Keratinocyte (primary cell): ENCODE results near the gene NUAK1. TPM values are rescaled to one million over a fixed set of nuclear protein-coding genes. Genes with fewer than 3 reads are reported as not detected.

Experiments
- DNase-seq: peaks from one replicate; pipeline ENCODE4 v3.0.0-alpha.2; 2011; ENCODE audit warnings: low read depth, missing footprints, low spot score
- FAIRE-seq: peaks from 2 replicates; lab custom pipeline; 2011; peaks lifted over from hg19 to GRCh38; lab: Jason Lieb, UNC
- H2AFZ ChIP-seq: 2 replicates; pipeline ENCODE4 v1.6.0; 2012; ENCODE audit warnings: low read length, control low read depth, inconsistent platforms; ENCODE audit not compliant: control insufficient read depth
- H3K27ac ChIP-seq: 2 replicates; pipeline ENCODE4 v1.5.1; 2011; ENCODE audit warnings: low read length; ENCODE audit not compliant: control insufficient read depth, insufficient read depth
- H3K27me3 ChIP-seq: 3 replicates; pipeline ENCODE4 v1.6.0; 2011; ENCODE audit warnings: low read length; ENCODE audit not compliant: control insufficient read depth, insufficient read depth; ENCODE audit errors: extremely low read depth
- H3K36me3 ChIP-seq, 2 experiments: 2 replicates in 1 of 2; 3 replicates in 1 of 2; pipeline ENCODE4 v1.5.1; 2011; ENCODE audit warnings: low read length in 2 of 2, mild to moderate bottlenecking in 1 of 2; ENCODE audit not compliant: control insufficient read depth in 2 of 2, insufficient read depth in 2 of 2; ENCODE audit errors: extremely low read depth in 1 of 2
- H3K4me1 ChIP-seq: 3 replicates; pipeline ENCODE4 v1.5.1; 2011; ENCODE audit warnings: low read length; ENCODE audit not compliant: control insufficient read depth, insufficient read depth; ENCODE audit errors: extremely low read depth
- H3K4me2 ChIP-seq: 3 replicates; pipeline ENCODE4 v1.6.0; 2011; ENCODE audit warnings: low read depth, low read length; ENCODE audit not compliant: control insufficient read depth, insufficient read depth; ENCODE audit errors: extremely low read depth
- H3K4me3 ChIP-seq, 3 experiments: fragments of 200-600 bp in 1 of 3; sonication (generic) in 1 of 3; 2 replicates in 2 of 3; 3 replicates in 1 of 3; pipeline ENCODE4 v1.5.1; 2011 to 2016; ENCODE audit warnings: low read length in 3 of 3, mild to moderate bottlenecking in 3 of 3, control low read depth in 2 of 3, inconsistent platforms in 1 of 3, low read depth in 1 of 3, mixed read lengths in 1 of 3, mixed run types in 1 of 3, moderate library complexity in 1 of 3; ENCODE audit not compliant: control insufficient read depth in 2 of 3, insufficient read depth in 2 of 3; ENCODE audit errors: extremely low read depth in 1 of 3
- H3K79me2 ChIP-seq: 2 replicates; pipeline ENCODE4 v1.6.0; 2012; ENCODE audit warnings: low read length; ENCODE audit not compliant: control insufficient read depth, insufficient read depth
- H3K9ac ChIP-seq: 3 replicates; pipeline ENCODE4 v1.6.0; 2011; ENCODE audit warnings: low read length; ENCODE audit not compliant: control insufficient read depth, insufficient read depth; ENCODE audit errors: extremely low read depth
- H3K9me1 ChIP-seq: 3 replicates; pipeline ENCODE4 v1.6.0; 2011; ENCODE audit warnings: low read length; ENCODE audit not compliant: control insufficient read depth, insufficient read depth; ENCODE audit errors: extremely low read depth
- H3K9me3 ChIP-seq: 2 replicates; pipeline ENCODE4 v1.5.1; 2012; ENCODE audit warnings: low read depth, low read length; ENCODE audit not compliant: control insufficient read depth
- H4K20me1 ChIP-seq: 3 replicates; pipeline ENCODE4 v1.6.0; 2011; ENCODE audit warnings: low read length; ENCODE audit not compliant: control insufficient read depth, insufficient read depth; ENCODE audit errors: extremely low read depth
- CTCF ChIP-seq, 3 experiments: IDR thresholded peaks in 1 of 3; conservative IDR thresholded peaks in 1 of 3; optimal IDR thresholded peaks in 1 of 3; 2 replicates in 2 of 3; 3 replicates in 1 of 3; pipeline versions ENCODE3 to v1.5.1; 2011; ENCODE audit warnings: low read length in 3 of 3, mild to moderate bottlenecking in 3 of 3, moderate library complexity in 2 of 3, control low read depth in 1 of 3, inconsistent platforms in 1 of 3; ENCODE audit not compliant: insufficient read depth in 2 of 3; ENCODE audit errors: extremely low read depth in 1 of 3
- EZH2 ChIP-seq: IDR thresholded peaks from one replicate; pipeline ENCODE4 v1.6.1; 2012; ENCODE audit warnings: inconsistent platforms, mild to moderate bottlenecking, low read length, moderate library complexity
- dilution Hi-C: fragments of 300-500 bp; cut with MboI; formaldehyde crosslinking; loops from one replicate; pipeline ENCODE4 v1.7.0; 2020; ENCODE audit warnings: low sequenced_read_pairs; ENCODE audit not compliant: extremely low pct_ligation_motif_present
- polyA plus RNA-seq, 5 experiments: library from polyadenylated mRNA; depleted of rRNA in 3 of 5; stranded (reverse) in 3 of 5; stranded (forward) in 1 of 5; unstranded in 1 of 5; fragments of >200 nt; gene quantifications; 1 replicate in 1 of 5; 2 replicates in 3 of 5; 3 replicates in 1 of 5; pipeline versions ENCODE4 v1.2.1 to v1.2.3, GENCODE V29; 2011 to 2012; ENCODE audit warnings: missing spikeins in 2 of 5, low read depth in 1 of 5, low replicate concordance in 1 of 5

Gene NUAK1
- polyA plus RNA-seq, 1 donor (not counting 4 experiments of a cell fraction or from before 2014, with no cell fraction given): 12.3 TPM

GRCh38 chr12:106080791-106081170 lies 58.0 kb downstream of the NUAK1 start:
- no peak overlapping the region for H3K9ac ChIP-seq
- H3K4me1 ChIP-seq: peaks cover 7% of the 10 kb centered on the region
- H3K79me2 ChIP-seq: no peaks in the 10 kb centered on the region
- no peaks in the 10 kb centered on the region for H3K9me1 ChIP-seq
- no peak overlapping the region for H3K4me3 ChIP-seq
- H3K27ac ChIP-seq: no peak overlapping the region
- H3K36me3 ChIP-seq: peaks cover 12% of the 10 kb centered on the region in 2 experiments
- no peaks in the 10 kb centered on the region for H3K27me3 ChIP-seq
- TF ChIP-seq EZH2 (no peak), CTCF (optimal IDR thresholded peaks at IDR 0.05 in 1 of 3, IDR thresholded peaks at IDR 0.05 in 1 of 3, conservative IDR thresholded peaks at IDR 0.05 in 1 of 3; ENCODE audit: extremely low read depth in 1 of 3, insufficient read depth in 2 of 3, low read length in 3 of 3) (no peak)
- no peak for DNase-seq
- H4K20me1 ChIP-seq: no peaks in the 10 kb centered on the region
- H3K9me3 ChIP-seq: no peaks in the 10 kb centered on the region
- no peak overlapping the region for H2AFZ ChIP-seq
- dilution Hi-C loops: no loop called here
- no peak for FAIRE-seq
- no peak overlapping the region for H3K4me2 ChIP-seq

GRCh38 chr12:106080041-106080790 lies 58.5 kb downstream of the NUAK1 start:
- FAIRE-seq (no peak), DNase-seq (no peak)
- H3K9me3 ChIP-seq: no peaks in the 10 kb centered on the region
- H3K36me3 ChIP-seq: peaks cover 12% of the 10 kb centered on the region in 2 experiments
- no peak overlapping the region for H3K9ac ChIP-seq
- peaks cover 7% of the 10 kb centered on the region for H3K4me1 ChIP-seq
- dilution Hi-C loops: no loop called here
- no peaks in the 10 kb centered on the region for H3K27me3 ChIP-seq
- no peak overlapping the region for H3K4me3 ChIP-seq
- H4K20me1 ChIP-seq: no peaks in the 10 kb centered on the region
- TF ChIP-seq CTCF (optimal IDR thresholded peaks at IDR 0.05 in 1 of 3, IDR thresholded peaks at IDR 0.05 in 1 of 3, conservative IDR thresholded peaks at IDR 0.05 in 1 of 3; ENCODE audit: extremely low read depth in 1 of 3, insufficient read depth in 2 of 3, low read length in 3 of 3) (no peak), EZH2 (no peak)
- H3K79me2 ChIP-seq: no peaks in the 10 kb centered on the region
- H3K4me2 ChIP-seq: no peak overlapping the region
- no peaks in the 10 kb centered on the region for H3K9me1 ChIP-seq
- no peak overlapping the region for H3K27ac ChIP-seq
- H2AFZ ChIP-seq: no peak overlapping the region
